GM19438 (cell line): ENCODE measurements around the gene ZNF341.
A peak's percentile ranks its signal among the peaks of the same experiment; 100 is the strongest.
"Not testable (repeated sequence)": the region's sequence is repeated elsewhere in the genome, so short reads cannot be mapped to it uniquely, and the experiment has no call there.

Source experiments
- ATAC-seq: cut with Tn5 transposase; IDR thresholded peaks from one replicate; pipeline ENCODE4 v1.9.1; 2021; ENCODE audit warnings: low read depth; ENCODE audit not compliant: unreplicated experiment

ZNF341 gene

GRCh38 chr20:33727806-33728205, 4.0 kb upstream of the ZNF341 start:
- ATAC-seq = no peak

DNA sequence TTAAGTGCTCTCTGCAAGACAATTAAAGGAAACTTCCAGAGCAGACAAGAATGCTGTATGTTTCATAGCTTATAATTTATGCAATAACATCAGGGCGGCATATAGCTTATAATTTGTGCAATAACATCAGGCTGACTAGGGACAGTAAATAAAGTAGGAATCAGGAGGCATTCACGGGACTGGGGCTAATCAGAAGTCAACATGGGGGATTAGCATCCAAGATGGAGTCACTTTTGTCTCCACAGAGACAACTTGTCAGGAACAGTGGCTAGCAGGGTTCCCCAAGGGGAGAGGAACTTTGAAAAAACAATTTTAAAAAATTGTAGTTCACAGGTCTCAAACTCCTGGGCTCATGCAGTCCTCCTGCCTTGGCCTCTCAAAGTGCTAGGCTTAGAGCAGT, 3.3 kb upstream of the ZNF341 start:
- ATAC-seq = no peak

DNA sequence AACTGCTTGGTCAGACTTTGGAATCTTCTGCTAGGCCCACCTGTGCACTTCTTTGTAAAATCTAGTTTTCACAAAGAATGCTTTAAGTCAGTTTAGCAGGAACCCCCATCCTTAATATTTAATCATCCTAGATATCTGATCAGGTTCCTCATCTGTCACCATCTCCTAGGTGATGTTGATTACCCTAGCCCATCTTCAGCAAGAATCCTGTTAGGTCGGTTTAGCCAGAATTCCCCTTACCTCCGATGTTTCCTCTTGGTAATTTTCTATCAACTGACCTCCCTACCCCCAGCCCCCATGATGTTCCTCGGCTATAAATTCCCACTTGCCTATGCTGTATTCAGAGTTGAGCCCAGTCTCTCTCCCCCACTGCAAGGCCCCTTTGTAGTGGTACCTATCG, 2.7 kb upstream of the ZNF341 start:
- no peak for ATAC-seq

DNA sequence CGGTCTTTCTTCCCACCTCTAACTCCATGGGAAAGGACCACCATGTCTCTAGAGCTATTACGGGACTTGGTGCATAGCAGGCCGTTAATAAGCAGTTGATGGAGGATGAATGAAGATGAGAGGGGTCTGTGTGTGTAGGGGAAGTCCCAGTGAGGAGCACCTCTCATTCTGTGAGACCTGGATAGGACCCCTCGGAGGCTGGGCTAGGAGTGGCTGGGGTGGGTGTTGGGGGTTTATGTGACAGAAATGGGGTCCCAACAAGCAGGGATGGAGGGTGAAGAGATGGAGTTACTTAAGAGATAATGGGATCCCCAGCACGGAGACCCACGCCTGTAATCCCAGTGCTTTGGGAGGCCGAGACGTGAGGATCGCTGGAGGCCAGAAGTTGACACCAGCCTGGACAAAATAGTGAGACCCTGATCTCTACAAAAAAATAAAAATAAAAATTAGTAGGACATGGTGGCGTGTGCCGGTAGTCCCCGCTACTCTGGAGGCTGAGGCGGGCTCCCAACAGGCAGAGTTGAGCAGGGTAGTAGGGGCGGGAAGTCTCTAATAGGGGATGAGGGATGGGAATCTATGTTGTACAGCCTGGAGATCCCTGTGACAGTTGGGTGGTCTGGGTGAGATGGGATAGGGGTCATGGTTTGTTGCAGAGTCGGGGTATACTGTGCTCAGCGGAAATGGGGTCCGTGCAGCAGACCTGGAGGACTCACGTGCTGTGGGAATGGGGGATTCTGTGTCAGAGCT, 677 bp upstream of the ZNF341 start:
- ATAC-seq = no peak

DNA sequence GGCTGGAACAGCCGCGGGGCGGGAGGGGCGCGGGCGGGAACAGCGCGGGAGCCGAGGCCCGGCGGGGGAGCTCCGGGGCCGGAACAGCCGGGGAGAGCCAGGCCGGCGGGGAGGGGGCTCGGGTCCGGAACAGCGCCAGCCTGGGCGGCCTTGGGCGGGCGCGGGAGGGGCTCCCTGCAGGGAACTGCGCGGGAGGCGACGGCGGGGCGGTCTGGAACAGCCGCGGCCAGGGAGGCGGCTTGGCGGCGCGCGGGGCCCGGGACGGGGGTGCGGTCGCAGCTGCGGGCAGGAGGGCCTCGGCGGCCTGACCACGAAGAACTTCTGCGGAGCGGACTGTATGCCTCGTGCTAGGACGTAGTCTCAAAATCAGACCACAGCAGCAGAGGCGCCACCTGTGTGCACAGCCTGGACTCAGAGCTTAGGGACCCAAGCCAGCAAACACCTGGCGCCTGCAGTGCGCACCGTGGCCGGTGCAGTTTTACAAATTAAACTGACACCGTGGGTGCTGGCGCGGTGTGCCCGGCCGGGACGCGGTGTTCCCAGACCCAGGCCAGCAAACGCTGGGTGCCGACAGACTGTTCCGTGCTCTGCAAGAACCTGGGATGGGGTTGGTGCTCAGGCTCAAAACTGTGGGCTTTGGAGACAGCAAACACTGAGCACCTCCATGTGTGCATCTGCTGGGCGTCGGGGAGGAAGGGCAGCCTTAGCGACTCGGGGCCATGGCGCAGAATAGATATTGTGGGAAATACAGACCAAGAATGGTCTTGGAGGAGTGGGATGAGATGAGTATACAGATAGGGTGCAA, 572 bp downstream of the ZNF341 start:
- ATAC-seq = peak; percentile 64

- ATAC-seq = no peak
Measured at GRCh38 chr20:33733654-33734576, 2.1 kb downstream of the ZNF341 start.

DNA sequence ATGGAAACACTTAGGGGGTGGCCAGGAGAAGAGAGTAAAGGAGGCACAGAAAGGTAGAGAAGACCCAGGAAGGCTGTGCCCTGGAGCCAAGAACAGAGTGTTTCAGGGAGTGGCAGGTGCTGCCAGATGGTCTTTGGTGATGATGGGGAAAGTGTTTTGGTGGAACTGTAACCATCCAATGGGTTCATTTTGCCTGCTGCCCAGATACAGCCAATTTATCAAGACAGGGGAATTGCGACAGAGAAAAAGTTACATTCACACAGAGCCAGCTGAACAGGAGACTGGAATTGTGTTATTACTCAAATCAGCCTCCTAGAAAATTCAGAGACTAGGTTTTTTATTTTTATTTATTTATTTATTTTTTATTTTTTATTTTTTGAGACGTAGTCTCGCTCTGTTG, 5.2 kb downstream of the ZNF341 start:
- ATAC-seq = no peak

- ATAC-seq = no peak
Measured at GRCh38 chr20:33739493-33739892, 7.7 kb downstream of the ZNF341 start.

DNA sequence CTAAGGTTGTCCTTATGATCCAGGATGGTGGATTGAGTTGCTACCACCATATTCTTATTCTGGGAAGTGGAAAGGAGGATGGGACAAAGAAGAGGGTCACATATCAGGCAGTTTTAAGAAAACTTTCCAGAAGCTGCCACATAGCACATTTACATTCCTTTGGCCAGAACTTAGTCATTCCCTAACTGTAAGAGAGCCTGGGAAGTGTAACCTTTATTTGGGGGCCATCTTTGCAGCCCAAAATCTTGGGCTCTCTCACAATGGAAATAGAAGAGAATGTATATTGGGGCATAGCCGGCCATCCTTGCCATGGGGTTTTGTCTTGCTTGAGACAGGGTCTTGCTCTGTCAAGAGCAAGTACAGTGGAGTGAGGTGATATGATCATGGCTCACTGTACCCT, 8.4 kb downstream of the ZNF341 start:
- no peak for ATAC-seq

DNA sequence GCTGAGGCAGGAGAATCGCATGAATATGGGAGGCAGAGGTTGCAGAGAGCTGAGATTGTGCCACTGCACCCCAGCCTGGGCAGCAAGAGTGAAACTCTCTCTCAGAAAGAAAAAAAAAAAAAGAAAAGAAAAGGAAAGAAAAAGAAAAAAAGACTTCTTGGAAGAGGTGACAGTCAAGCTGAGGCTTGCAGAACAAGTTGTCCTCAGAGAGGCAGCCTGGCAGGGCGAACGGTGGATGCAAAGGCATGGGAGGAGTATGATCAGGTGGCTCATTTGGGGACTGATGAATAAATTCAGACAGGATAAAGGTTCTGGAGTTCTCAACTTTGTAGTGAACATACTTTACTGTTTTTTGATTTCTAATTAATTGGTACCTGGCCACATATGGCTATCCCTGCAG, 12.4 kb downstream of the ZNF341 start:
- no peak for ATAC-seq

DNA sequence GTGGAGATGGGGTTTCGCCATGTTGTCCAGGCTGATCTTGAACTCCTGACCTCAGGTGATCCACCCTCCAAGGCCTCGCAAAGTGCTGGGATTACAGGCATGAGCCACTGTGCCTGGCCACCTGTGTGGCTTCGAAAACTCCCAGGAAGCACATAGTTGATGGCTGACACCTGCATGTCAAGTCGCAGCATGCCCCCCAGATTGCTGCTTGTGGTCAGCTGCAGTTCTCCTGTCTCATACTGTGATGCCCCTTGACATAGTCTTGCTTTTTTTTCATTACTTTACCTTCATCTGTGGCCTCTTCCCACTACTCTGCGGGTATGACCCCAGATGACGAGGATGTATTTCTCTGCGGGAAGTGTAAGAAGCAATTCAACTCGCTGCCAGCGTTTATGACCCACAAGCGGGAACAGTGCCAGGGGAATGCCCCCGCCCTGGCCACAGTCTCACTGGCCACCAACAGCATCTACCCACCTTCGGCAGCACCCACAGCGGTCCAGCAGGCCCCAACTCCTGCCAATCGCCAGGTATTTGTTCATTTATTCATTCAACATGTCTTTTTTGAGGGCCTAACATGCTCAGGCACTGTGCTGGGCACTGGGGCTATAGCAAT, 13.1 kb downstream of the ZNF341 start:
- ATAC-seq = no peak

GRCh38 chr20:33746325-33746998, 14.7 kb downstream of the ZNF341 start:
- ATAC-seq = no peak

DNA sequence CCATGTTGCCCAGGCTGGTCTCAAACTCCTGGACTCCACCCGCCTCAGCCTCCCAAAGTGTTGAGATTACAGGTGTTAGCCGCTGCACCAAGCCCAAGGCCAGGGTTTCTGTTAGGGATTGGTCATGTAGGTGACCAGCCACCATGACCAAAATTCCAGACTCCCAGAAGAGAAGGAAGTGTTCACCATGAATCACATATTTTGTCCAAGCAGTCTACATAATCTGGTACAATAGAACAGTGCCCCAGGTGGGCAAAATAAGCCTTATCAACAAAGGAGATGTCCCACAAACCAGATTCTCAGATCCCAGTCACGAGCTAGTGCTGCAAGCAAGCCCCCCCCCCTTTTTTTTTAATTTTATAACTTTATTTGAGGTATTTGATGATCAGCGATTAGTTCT, 20.0 kb downstream of the ZNF341 start:
- no peak for ATAC-seq

- ATAC-seq = no peak
Measured at GRCh38 chr20:33753143-33753542, 21.3 kb downstream of the ZNF341 start.

DNA sequence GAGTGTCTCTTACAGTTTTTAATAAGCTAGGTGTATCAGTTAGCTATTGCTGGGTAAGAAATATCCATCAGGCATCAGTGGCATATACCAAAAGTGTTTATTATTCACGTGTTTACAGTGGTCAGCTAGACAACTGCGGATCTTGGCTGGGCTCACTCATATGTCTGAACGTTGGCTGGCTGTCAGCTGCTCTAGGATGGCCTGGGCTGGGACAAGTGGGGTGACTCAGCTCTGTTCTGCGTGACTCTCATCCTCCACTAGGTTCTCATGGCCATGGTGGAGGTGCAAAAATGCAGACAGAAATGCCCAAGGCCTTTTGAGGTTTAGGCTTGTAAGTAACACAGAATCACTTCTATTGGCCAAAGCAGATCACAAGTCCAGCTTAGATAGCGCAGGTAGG, 22.0 kb downstream of the ZNF341 start:
- no peak for ATAC-seq

GRCh38 chr20:33755936-33756490, 24.2 kb downstream of the ZNF341 start:
- ATAC-seq = not testable (repeated sequence)

DNA sequence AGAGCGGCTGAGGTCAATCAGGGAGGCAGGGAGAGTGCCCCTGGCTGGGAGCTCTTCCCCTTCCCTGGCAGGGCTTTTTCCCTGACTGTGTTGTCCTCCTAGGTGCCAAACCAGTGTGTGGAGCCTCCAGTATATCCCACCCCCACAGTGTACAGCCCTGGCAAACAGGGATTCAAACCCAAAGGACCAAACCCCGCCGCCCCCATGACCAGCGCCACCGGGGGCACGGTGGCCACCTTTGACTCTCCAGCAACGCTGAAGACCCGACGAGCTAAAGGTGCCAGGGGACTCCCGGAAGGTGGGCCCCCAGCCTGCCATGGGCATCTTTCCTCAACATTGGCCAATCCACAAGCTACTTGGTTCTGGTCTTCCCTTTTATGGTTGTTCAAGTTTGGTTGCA, 25.2 kb downstream of the ZNF341 start:
- no peak for ATAC-seq

DNA sequence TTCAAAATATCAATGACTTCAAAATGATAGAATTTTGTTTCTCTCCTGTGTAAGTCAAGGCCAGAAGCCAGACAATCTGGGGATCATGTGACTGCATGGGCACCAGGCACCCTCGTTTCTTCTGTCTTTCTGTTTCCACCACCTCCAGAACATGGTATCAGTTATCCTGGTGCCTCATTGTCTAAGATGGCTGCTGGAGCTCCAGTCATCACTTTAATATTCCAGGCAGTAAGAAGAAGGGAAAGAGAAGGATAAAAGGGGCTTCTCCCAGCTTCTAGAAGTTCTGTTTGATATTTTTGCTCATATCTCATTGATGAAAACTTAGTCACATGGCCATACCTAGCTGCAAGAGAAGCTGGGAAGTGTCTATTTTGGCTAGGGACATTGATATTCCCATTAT, 25.7 kb downstream of the ZNF341 start:
- no peak for ATAC-seq

DNA sequence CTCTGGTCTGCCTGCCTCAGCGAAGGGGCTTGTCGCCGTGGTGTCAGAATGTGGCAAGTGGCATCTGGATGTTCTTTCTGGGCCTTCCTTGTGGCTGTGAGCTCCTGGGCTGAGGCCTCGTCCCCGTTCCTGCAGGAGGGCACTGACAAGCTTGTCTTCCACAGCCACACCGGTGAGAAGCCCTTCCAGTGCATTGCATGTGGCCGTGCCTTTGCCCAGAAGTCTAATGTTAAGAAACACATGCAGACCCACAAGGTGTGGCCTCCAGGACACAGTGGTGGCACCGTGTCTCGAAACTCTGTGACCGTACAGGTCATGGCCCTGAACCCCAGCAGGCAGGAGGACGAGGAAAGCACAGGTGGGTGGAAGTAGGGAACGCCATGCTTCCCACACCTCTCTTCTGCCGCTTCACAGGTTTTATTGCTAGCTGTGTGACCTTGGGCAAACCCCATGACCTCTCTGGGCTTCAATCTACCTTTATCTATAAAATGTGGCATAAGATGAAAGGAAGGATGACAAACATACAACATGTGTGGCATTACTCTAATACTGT, 30.0 kb downstream of the ZNF341 start:
- ATAC-seq = no peak
